Fibroblast of lung (primary cell): ENCODE data around the gene FSD1L.

Experiments used
- CTCF ChIP-seq, 2 donors: IDR thresholded peaks in 1 of 2; conservative IDR thresholded peaks in 1 of 2; 1 replicate in 1 of 2; 2 replicates in 1 of 2; pipeline ENCODE4 v1.5.1; 2011 to 2012; ENCODE audit warnings: low read length in 2 of 2, control low read depth in 1 of 2, inconsistent platforms in 1 of 2, low read depth in 1 of 2, mild to moderate bottlenecking in 1 of 2
- EZH2 ChIP-seq: IDR thresholded peaks from 2 replicates; pipeline ENCODE4 v1.5.1; 2012; ENCODE audit warnings: low read length, control low read depth, mild to moderate bottlenecking; ENCODE audit errors: missing control alignments

GRCh38 chr9:105441616-105442160, 6.1 kb upstream of the FSD1L start:
- TF ChIP-seq CTCF (conservative IDR thresholded peaks at IDR 0.05 in 1 of 2, IDR thresholded peaks at IDR 0.05 in 1 of 2; ENCODE audit: low read depth in 1 of 2, low read length in 2 of 2) (no peak), EZH2 (no peak)
